Thymus (tissue), 11 donors: ENCODE measurements around the gene DAD1. TPM values are rescaled to one million over a fixed set of nuclear protein-coding genes. Genes with fewer than 3 reads are reported as not detected.

Experiments used
- DNase-seq, 9 donors: peaks; one replicate each; pipeline ENCODE4 v3.0.0-alpha.2; 2013; ENCODE audit warnings: low spot score in 9 of 9, low read depth in 6 of 9, missing footprints in 1 of 9
- H3K27ac ChIP-seq, 2 donors: one replicate each; pipeline ENCODE4 v1.5.1; 2013; ENCODE audit warnings: control low read depth in 1 of 2, low read depth in 1 of 2, low read length in 1 of 2, mild to moderate bottlenecking in 1 of 2, moderate library complexity in 1 of 2
- H3K27me3 ChIP-seq, 2 donors: one replicate each; pipeline ENCODE4 v1.5.1; 2013; ENCODE audit warnings: low read length in 1 of 2; ENCODE audit not compliant: control insufficient read depth in 2 of 2, insufficient read depth in 1 of 2
- H3K36me3 ChIP-seq, 2 donors: one replicate each; pipeline ENCODE4 v1.5.1; 2013; ENCODE audit warnings: low read length in 1 of 2, mild to moderate bottlenecking in 1 of 2, moderate library complexity in 1 of 2; ENCODE audit not compliant: control insufficient read depth in 2 of 2, insufficient read depth in 2 of 2
- H3K4me1 ChIP-seq, 2 donors: one replicate each; pipeline ENCODE4 v1.5.1; 2013; ENCODE audit warnings: low read length in 2 of 2; ENCODE audit not compliant: control insufficient read depth in 2 of 2, insufficient read depth in 2 of 2
- H3K4me3 ChIP-seq, 2 donors: one replicate each; pipeline ENCODE4 v1.5.1; 2013; ENCODE audit warnings: low read length in 2 of 2, control low read depth in 1 of 2, mild to moderate bottlenecking in 1 of 2
- H3K9me3 ChIP-seq, 2 donors: one replicate each; pipeline ENCODE4 v1.5.1; 2013; ENCODE audit warnings: low read length in 1 of 2, mild to moderate bottlenecking in 1 of 2; ENCODE audit not compliant: control insufficient read depth in 2 of 2, insufficient read depth in 1 of 2
- WGBS: extraction: QIAGEN DNeasy Blood & Tissue Kit; methylation state at CpG from one replicate; pipeline ENCODE4 v1.1.7; 2013; 5-methylcytosine and 5-hydroxymethylcytosine counted together
- polyA plus RNA-seq: library from polyadenylated mRNA; stranded (reverse); fragments of 200-250 nt; gene quantifications from one replicate; pipeline ENCODE4 v1.2.3, GENCODE V29; 2013
- total RNA-seq: library from RNA; stranded (reverse); fragments of 120-200 nt; gene quantifications from one replicate; pipeline ENCODE4 v1.2.4, GENCODE V29; 2013
- donor health status: healthy.

Gene DAD1
- total and polyA plus RNA-seq, 2 donors = 220 to 237 TPM

- Histone ChIP-seq H3K27me3 (no peaks in the 10 kb centered on the region), H3K27ac (peak overlapping the region; percentile 82 to 87), H3K9me3 (no peaks in the 10 kb centered on the region), H3K36me3 (peaks cover 61 to 95% of the 10 kb centered on the region in 2 donors), H3K4me3 (peak overlapping the region; percentile 38 to 54), H3K4me1 (peaks cover 68 to 82% of the 10 kb centered on the region in 2 donors)
- no peak for DNase-seq
Observed at GRCh38 chr14:22524784-22525161, 64.3 kb downstream of the DAD1 start.

GRCh38 chr14:22524115-22524783 lies 64.8 kb downstream of the DAD1 start:
- no peaks in the 10 kb centered on the region for H3K27me3 ChIP-seq
- 82% methylated on average over 11 of the region's 11 CpGs for WGBS
- peak overlapping the region; percentile 38 to 54 for H3K4me3 ChIP-seq
- no peak for DNase-seq
- H3K36me3 ChIP-seq = peaks cover 63 to 95% of the 10 kb centered on the region in 2 donors
- no peaks in the 10 kb centered on the region for H3K9me3 ChIP-seq
- peaks cover 69 to 82% of the 10 kb centered on the region in 2 donors for H3K4me1 ChIP-seq
- peak overlapping the region; percentile 82 to 87 for H3K27ac ChIP-seq

- Histone ChIP-seq H3K4me3 (peak overlapping the region; percentile 38 to 54), H3K4me1 (peaks cover 67 to 82% of the 10 kb centered on the region in 2 donors), H3K36me3 (peaks cover 63 to 94% of the 10 kb centered on the region in 2 donors), H3K27me3 (no peaks in the 10 kb centered on the region), H3K27ac (peak overlapping the region; percentile 87 to 90), H3K9me3 (no peaks in the 10 kb centered on the region)
- DNase-seq = no peak
Observed at GRCh38 chr14:22523283-22523682, 65.7 kb downstream of the DAD1 start.

- 61% methylated on average over 1 of the region's 1 CpG for WGBS
- H3K4me3 ChIP-seq = peak overlapping the region; percentile 38 to 54
- H3K27me3 ChIP-seq = no peaks in the 10 kb centered on the region
- no peak for DNase-seq
- peak overlapping the region; percentile 81 to 87 for H3K27ac ChIP-seq
- peaks cover 71 to 85% of the 10 kb centered on the region in 2 donors for H3K4me1 ChIP-seq
- no peaks in the 10 kb centered on the region for H3K9me3 ChIP-seq
- H3K36me3 ChIP-seq = peaks cover 70 to 97% of the 10 kb centered on the region in 2 donors
Observed at GRCh38 chr14:22522466-22522957, 66.5 kb downstream of the DAD1 start.

GRCh38 chr14:22521449-22522239 lies 67.4 kb downstream of the DAD1 start:
- DNase-seq = no peak
- Histone ChIP-seq H3K27me3 (no peaks in the 10 kb centered on the region), H3K36me3 (peaks cover 70 to 97% of the 10 kb centered on the region in 2 donors), H3K4me3 (peak overlapping the region; percentile 38 to 54), H3K9me3 (no peaks in the 10 kb centered on the region), H3K27ac (peak overlapping the region; percentile 81 to 87), H3K4me1 (peaks cover 70 to 89% of the 10 kb centered on the region in 2 donors)
- WGBS = 68% methylated on average over 4 of the region's 4 CpGs

GRCh38 chr14:22520796-22521195 lies 68.2 kb downstream of the DAD1 start:
- peaks cover 69 to 89% of the 10 kb centered on the region in 2 donors for H3K4me1 ChIP-seq
- no peak for DNase-seq

GRCh38 chr14:22519877-22520685 lies 68.9 kb downstream of the DAD1 start:
- Histone ChIP-seq H3K27me3 (no peaks in the 10 kb centered on the region), H3K9me3 (no peaks in the 10 kb centered on the region), H3K36me3 (peaks cover 71 to 97% of the 10 kb centered on the region in 2 donors), H3K27ac (peak overlapping the region; percentile 84 to 87), H3K4me1 (peaks cover 69 to 89% of the 10 kb centered on the region in 2 donors), H3K4me3 (peak overlapping the region; percentile 38 to 54)
- WGBS = 72% methylated on average over 6 of the region's 6 CpGs
- DNase-seq = no peak

More at GRCh38 chr14:22520796-22521195, 68.2 kb downstream of the DAD1 start:
- Histone ChIP-seq H3K27me3 (no peaks in the 10 kb centered on the region), H3K27ac (peak overlapping the region; percentile 87 to 92), H3K9me3 (no peaks in the 10 kb centered on the region), H3K4me3 (peak overlapping the region; percentile 38 to 54), H3K36me3 (peaks cover 69 to 97% of the 10 kb centered on the region in 2 donors)
- WGBS = 77% methylated on average over 5 of the region's 5 CpGs

- peak overlapping the region; percentile 81 to 87 for H3K27ac ChIP-seq
- 66% methylated on average over 2 of the region's 2 CpGs for WGBS
- peaks cover 69 to 94% of the 10 kb centered on the region in 2 donors for H3K36me3 ChIP-seq
- H3K4me1 ChIP-seq = peaks cover 70 to 95% of the 10 kb centered on the region in 2 donors
- H3K27me3 ChIP-seq = no peaks in the 10 kb centered on the region
- H3K9me3 ChIP-seq = no peaks in the 10 kb centered on the region
- DNase-seq = no peak
- H3K4me3 ChIP-seq = peak overlapping the region; percentile 30 to 54
Observed at GRCh38 chr14:22518073-22518472, 71.0 kb downstream of the DAD1 start.
